T-helper 2 cell (primary cell): Measurements from ENCODE around the gene PDE4DIP.
"Not testable (repeated sequence)": the region's sequence is repeated elsewhere in the genome, so short reads cannot be mapped to it uniquely, and the experiment has no call there.

Experiments
- DNase-seq, 5 experiments: peaks; one replicate each; pipeline versions ENCODE4 v3.0.0 to v3.0.0-alpha.2; 2012 to 2022

The PDE4DIP gene

GRCh38 chr1:148874408-148875388 is 30.5 kb downstream of the PDE4DIP start:
- not testable (repeated sequence) for DNase-seq

- not testable (repeated sequence) for DNase-seq
Observed at GRCh38 chr1:148879812-148880416, 35.7 kb downstream of the PDE4DIP start.

GRCh38 chr1:148881261-148881660 is 37.0 kb downstream of the PDE4DIP start:
- DNase-seq, result not testable (repeated sequence)

GRCh38 chr1:148885219-148885618 is 41.0 kb downstream of the PDE4DIP start:
- DNase-seq, result not testable (repeated sequence)

- not testable (repeated sequence) for DNase-seq
Observed at GRCh38 chr1:148886293-148886692, 42.1 kb downstream of the PDE4DIP start.

GRCh38 chr1:148888597-148888996 is 44.4 kb downstream of the PDE4DIP start:
- DNase-seq, result not testable (repeated sequence)

- DNase-seq, result not testable (repeated sequence)
Observed at GRCh38 chr1:148889267-148890074, 45.2 kb downstream of the PDE4DIP start.

- DNase-seq, result not testable (repeated sequence)
Observed at GRCh38 chr1:148890075-148890568, 45.9 kb downstream of the PDE4DIP start.

- not testable (repeated sequence) for DNase-seq
Observed at GRCh38 chr1:148894360-148895352, 50.4 kb downstream of the PDE4DIP start.

- DNase-seq, result not testable (repeated sequence)
Observed at GRCh38 chr1:148900026-148900425, 55.8 kb downstream of the PDE4DIP start.

GRCh38 chr1:148900691-148901090 is 56.5 kb downstream of the PDE4DIP start:
- DNase-seq, result not testable (repeated sequence)

GRCh38 chr1:148901150-148901952 is 57.1 kb downstream of the PDE4DIP start:
- not testable (repeated sequence) for DNase-seq

- not testable (repeated sequence) for DNase-seq
Observed at GRCh38 chr1:148901953-148902341, 57.7 kb downstream of the PDE4DIP start.

- not testable (repeated sequence) for DNase-seq
Observed at GRCh38 chr1:148909219-148909826, 65.1 kb downstream of the PDE4DIP start.

GRCh38 chr1:148911303-148911928 is 67.2 kb downstream of the PDE4DIP start:
- DNase-seq, result not testable (repeated sequence)

- DNase-seq, result not testable (repeated sequence)
Observed at GRCh38 chr1:148916222-148916621, 72.0 kb downstream of the PDE4DIP start.

GRCh38 chr1:148916695-148917348 is 72.6 kb downstream of the PDE4DIP start:
- not testable (repeated sequence) for DNase-seq

- DNase-seq, result not testable (repeated sequence)
Observed at GRCh38 chr1:148918836-148919447, 74.7 kb downstream of the PDE4DIP start.
